Measurements from ENCODE around the gene PHPT1. TPM values are rescaled to one million over a fixed set of nuclear protein-coding genes. Genes with fewer than 3 reads are reported as not detected.

Gene PHPT1
- total and polyA plus RNA-seq, 2 of the 13 experiments (the other 11 are each of a cell fraction or from before 2014, with no cell fraction given): 189 to 192 TPM

DNA sequence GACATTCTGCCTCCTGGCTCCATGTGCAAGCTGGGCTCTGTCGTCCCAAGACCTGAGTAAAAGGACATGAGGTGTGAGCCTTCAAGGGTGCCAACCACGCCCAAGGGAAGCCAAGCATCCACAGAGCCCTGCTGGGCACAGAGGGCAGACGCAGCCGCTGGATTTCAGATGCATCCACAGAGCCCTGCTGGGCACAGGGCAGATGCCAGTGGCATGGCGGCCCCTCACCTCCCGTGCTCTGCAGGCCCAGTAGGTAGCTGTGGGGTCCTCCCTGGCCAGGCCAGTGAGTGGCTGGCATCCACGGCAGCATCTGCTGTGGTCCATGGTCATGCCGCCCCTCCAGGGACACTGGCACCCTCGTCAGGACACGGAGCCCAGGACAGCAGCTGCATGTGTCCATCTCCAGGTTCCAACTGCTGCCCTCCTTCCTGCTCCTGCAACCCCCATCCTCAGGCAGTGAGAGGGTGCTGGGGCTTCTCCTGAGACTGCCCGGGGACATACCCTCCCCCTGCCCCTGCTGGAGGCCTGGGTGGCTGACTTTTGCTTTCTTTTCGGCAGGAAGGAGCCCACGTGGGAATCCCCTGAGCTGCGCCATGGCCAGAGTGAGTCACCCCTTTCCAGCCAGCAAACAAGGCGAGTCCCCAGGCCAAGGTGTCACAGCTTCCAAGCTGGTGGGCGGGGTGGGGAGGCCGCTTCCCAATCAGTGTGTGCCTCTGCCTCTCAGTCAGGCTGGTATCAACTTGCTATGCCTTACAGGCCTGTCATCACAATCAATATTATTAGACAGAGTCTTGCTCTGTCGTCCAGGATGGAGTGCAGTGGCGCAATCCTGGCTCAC is 33.1 kb downstream of the PHPT1 start (continued):
- TF ChIP-seq ZNF687 (CRISPR knock-in tag; IDR thresholded peaks at IDR 0.05) (peak; percentile 90), ZNF44 (CRISPR knock-in tag; IDR thresholded peaks at IDR 0.05) (no peak), CCDC6 (CRISPR knock-in tag; IDR thresholded peaks at IDR 0.05) (peak; percentile 44; the same call in 1 of the 2 replicates), TBL1XR1 (IDR thresholded peaks at IDR 0.05; ENCODE audit: borderline replicate concordance, low read length, partially characterized antibody) (no peak), ZNF570 (CRISPR knock-in tag; IDR thresholded peaks at IDR 0.05; ENCODE audit: borderline replicate concordance) (no peak), CBX5 (CRISPR knock-in tag; IDR thresholded peaks at IDR 0.05; ENCODE audit: borderline replicate concordance) (peak; percentile 71; the same call in 1 of the 2 replicates), NFKB2 (CRISPR knock-in tag; IDR thresholded peaks at IDR 0.05; ENCODE audit: borderline replicate concordance) (no peak), ZNF333 (CRISPR knock-in tag; IDR thresholded peaks at IDR 0.05; ENCODE audit: borderline replicate concordance) (no peak), ZBTB2 (CRISPR knock-in tag; IDR thresholded peaks at IDR 0.05; ENCODE audit: low read depth) (no peak), TIGD3 (CRISPR knock-in tag; IDR thresholded peaks at IDR 0.05; ENCODE audit: borderline replicate concordance) (no peak), HMGA1 (CRISPR knock-in tag; conservative IDR thresholded peaks at IDR 0.05) (no peak), ZNF296 (CRISPR knock-in tag; conservative IDR thresholded peaks at IDR 0.05) (no peak; the same call in 1 of the 2 replicates), ZKSCAN5 (CRISPR knock-in tag; IDR thresholded peaks at IDR 0.05) (no peak), ZNF713 (CRISPR knock-in tag; IDR thresholded peaks at IDR 0.05) (no peak), RCOR2 (CRISPR knock-in tag; IDR thresholded peaks at IDR 0.05) (0 out of 2 replicates have a peak, but pooled peaks have one; percentile 62), ZNF607 (CRISPR knock-in tag; IDR thresholded peaks at IDR 0.05; ENCODE audit: borderline replicate concordance) (no peak)
- TF ChIP-seq, protein P1, sequence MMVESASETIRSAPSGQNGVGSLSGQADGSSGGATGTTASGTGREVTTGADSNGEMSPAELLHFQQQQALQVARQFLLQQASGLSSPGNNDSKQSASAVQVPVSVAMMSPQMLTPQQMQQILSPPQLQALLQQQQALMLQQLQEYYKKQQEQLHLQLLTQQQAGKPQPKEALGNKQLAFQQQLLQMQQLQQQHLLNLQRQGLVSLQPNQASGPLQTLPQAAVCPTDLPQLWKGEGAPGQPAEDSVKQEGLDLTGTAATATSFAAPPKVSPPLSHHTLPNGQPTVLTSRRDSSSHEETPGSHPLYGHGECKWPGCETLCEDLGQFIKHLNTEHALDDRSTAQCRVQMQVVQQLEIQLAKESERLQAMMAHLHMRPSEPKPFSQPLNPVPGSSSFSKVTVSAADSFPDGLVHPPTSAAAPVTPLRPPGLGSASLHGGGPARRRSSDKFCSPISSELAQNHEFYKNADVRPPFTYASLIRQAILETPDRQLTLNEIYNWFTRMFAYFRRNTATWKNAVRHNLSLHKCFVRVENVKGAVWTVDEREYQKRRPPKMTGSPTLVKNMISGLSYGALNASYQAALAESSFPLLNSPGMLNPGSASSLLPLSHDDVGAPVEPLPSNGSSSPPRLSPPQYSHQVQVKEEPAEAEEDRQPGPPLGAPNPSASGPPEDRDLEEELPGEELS (CRISPR knock-in tag; IDR thresholded peaks at IDR 0.05): peak; percentile 79
- TF ChIP-seq, protein P2, sequence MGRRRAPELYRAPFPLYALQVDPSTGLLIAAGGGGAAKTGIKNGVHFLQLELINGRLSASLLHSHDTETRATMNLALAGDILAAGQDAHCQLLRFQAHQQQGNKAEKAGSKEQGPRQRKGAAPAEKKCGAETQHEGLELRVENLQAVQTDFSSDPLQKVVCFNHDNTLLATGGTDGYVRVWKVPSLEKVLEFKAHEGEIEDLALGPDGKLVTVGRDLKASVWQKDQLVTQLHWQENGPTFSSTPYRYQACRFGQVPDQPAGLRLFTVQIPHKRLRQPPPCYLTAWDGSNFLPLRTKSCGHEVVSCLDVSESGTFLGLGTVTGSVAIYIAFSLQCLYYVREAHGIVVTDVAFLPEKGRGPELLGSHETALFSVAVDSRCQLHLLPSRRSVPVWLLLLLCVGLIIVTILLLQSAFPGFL (CRISPR knock-in tag; IDR thresholded peaks at IDR 0.05): no peak

Measured in HepG2 (cell line).